MCF 10A (cell line): ENCODE measurements around the gene HNRNPC. TPM values are rescaled to one million over a fixed set of nuclear protein-coding genes. Genes with fewer than 3 reads are reported as not detected.
"Not testable (repeated sequence)": the region's sequence is repeated elsewhere in the genome, so short reads cannot be mapped to it uniquely, and the experiment has no call there.

Source experiments
- BruUV-seq: library from RNA; stranded (reverse); fragments of 400-500 nt; replicated peaks from 2 replicates; lab custom pipeline; 2021; lab: Mats Ljungman, UMichigan
- CTCF ChIA-PET: fragments of 300-600 bp; sonication (Branson Sonifier 250); formaldehyde crosslinking; extraction: SDS; loops from one replicate; lab custom pipeline; 2021; ENCODE audit warnings: antibody characterized with exemption, inconsistent platforms; lab: Yijun Ruan, JAX
- POLR2A ChIA-PET: fragments of 300-600, 350-650 bp; sonication (Branson Sonifier 250); formaldehyde crosslinking; extraction: SDS; loops from one replicate; lab custom pipeline; 2020; ENCODE audit warnings: antibody characterized with exemption, inconsistent platforms; lab: Yijun Ruan, JAX
- DNase-seq: peaks from one replicate; pipeline ENCODE4 v3.0.0-alpha.2; 2018; ENCODE audit not compliant: unreplicated experiment
- H3K27ac Mint-ChIP-seq: one replicate; pipeline ENCODE4 v1.8.0; 2022; ENCODE audit warnings: mild to moderate bottlenecking, low read depth, mixed read lengths; ENCODE audit not compliant: unreplicated experiment
- H3K27me3 Mint-ChIP-seq: one replicate; pipeline ENCODE4 v1.8.0; 2022; ENCODE audit warnings: mixed read lengths; ENCODE audit not compliant: insufficient read depth, unreplicated experiment
- H3K36me3 Mint-ChIP-seq: one replicate; pipeline ENCODE4 v1.8.0; 2022; ENCODE audit warnings: mild to moderate bottlenecking, moderate library complexity, mixed read lengths; ENCODE audit not compliant: insufficient read depth, unreplicated experiment
- H3K4me1 Mint-ChIP-seq: one replicate; pipeline ENCODE4 v1.8.0; 2022; ENCODE audit warnings: mixed read lengths; ENCODE audit not compliant: insufficient read depth, unreplicated experiment
- H3K4me3 Mint-ChIP-seq: one replicate; pipeline ENCODE4 v1.8.0; 2022; ENCODE audit warnings: mild to moderate bottlenecking, moderate library complexity, mixed read lengths; ENCODE audit not compliant: unreplicated experiment
- H3K9me3 Mint-ChIP-seq: one replicate; pipeline ENCODE4 v1.8.0; 2022; ENCODE audit warnings: mixed read lengths; ENCODE audit not compliant: unreplicated experiment
- intact Hi-C: fragments of 100-400 bp; cut with micrococcal nuclease; formaldehyde crosslinking; loops from 2 replicates; pipeline ENCODE4 v1.14.1; 2022
- total RNA-seq: library from RNA; stranded (reverse); gene quantifications from 2 replicates; pipeline ENCODE4 v1.2.3, GENCODE V29; 2022
- TF ChIP-seq, protein P1 (sequence below): fragments of 200-600 bp; IDR thresholded peaks from one replicate; pipeline ENCODE4 v1.8.0; 2022; ENCODE audit warnings: antibody characterized with exemption, mild to moderate bottlenecking; ENCODE audit not compliant: unreplicated experiment

HNRNPC gene
- total RNA-seq, 1 experiment from 2014 or later: 882 TPM

DNA sequence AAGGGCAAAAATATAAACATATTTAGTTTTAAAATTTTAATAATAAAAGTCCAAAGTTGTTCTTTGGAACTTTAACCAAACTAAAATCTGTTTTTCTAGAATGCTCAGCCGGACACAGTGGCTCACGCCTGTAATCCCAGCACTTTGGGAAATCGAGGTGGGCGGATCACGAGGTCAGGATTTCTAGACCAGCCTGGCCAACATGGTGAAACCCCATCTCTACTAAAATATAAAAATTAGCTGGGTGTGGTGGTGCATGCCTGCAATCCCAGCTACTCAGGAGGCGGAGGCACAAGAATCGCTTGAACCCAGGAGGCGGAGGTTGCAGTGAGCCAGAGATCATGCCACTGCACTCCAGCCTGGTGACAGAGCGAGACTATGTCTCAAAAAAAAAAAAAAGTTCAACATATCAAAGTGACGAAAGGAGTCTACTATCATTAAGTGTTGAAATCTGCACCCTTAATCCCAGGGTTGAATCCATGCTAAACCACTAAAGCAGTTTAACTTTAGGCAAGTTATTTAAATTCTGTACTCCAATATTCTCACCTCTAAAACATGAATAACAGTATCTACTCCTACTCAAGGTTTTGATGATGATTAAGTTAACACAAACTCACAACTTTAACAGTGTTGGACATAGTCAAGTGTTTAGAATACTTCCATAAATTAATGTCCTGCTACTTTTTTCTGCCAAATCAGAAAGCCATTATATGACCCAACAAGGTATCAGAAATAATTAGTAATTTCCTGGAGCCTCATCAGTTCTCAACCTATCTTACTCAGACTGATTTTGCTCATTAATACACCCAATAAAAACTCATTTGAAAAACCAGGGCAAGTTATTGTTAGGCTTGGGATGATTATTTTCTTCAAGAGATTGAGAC lies 11.0 kb downstream of the HNRNPC start:
- BruUV-seq: no TSS peak
- Mint-ChIP-seq H3K9me3 (no peaks in the 10 kb centered on the region), H3K27me3 (no peaks in the 10 kb centered on the region), H3K4me1 (peaks cover 52% of the 10 kb centered on the region), H3K27ac (no peak overlapping the region), H3K36me3 (peaks cover 100% of the 10 kb centered on the region), H3K4me3 (peak overlapping the region; percentile 20)
- ChIA-PET POLR2A (interaction anchor here (0.6 to 5.2 kb wide), 6 partner anchors 7 to 252 kb away, joined by 3 to 82 read pairs (median 4); no protein-coding TSS in a partner anchor), CTCF (interaction anchor here (0.6 to 1.4 kb wide), 4 partner anchors 26 to 243 kb away, joined by 3 to 5 read pairs (median 4); no protein-coding TSS in a partner anchor)
- TF ChIP-seq, protein P1, sequence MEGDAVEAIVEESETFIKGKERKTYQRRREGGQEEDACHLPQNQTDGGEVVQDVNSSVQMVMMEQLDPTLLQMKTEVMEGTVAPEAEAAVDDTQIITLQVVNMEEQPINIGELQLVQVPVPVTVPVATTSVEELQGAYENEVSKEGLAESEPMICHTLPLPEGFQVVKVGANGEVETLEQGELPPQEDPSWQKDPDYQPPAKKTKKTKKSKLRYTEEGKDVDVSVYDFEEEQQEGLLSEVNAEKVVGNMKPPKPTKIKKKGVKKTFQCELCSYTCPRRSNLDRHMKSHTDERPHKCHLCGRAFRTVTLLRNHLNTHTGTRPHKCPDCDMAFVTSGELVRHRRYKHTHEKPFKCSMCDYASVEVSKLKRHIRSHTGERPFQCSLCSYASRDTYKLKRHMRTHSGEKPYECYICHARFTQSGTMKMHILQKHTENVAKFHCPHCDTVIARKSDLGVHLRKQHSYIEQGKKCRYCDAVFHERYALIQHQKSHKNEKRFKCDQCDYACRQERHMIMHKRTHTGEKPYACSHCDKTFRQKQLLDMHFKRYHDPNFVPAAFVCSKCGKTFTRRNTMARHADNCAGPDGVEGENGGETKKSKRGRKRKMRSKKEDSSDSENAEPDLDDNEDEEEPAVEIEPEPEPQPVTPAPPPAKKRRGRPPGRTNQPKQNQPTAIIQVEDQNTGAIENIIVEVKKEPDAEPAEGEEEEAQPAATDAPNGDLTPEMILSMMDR: no peak
- intact Hi-C loops: no loop called here
- DNase-seq: no peak

DNA sequence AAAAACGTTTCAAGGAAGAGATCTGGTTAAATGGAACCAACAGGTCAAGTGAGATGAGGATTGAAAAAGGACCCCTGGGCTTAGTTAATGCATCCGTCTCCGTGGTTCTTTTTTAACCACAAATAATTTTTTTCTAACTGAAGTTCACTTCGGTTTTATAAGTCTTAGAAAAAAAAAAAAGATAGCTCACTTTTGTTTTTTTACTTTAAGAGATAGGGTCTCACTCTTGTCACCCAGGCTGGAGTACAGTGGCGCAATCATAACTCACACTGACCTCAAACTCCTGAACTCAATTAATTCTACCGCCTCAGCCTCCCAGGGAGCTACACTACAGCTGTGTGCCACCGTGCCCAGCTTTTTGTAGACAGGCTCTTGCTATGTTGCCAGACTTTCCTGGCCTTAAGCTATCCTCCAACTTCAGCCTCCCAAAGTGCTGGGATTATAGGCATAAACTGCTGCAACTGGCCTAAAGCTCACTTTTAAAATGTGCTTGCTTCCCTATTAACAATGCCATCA lies 11.8 kb downstream of the HNRNPC start:
- no peak for DNase-seq
- peaks cover 100% of the 10 kb centered on the region for H3K36me3 Mint-ChIP-seq
- H3K27ac Mint-ChIP-seq: no peak overlapping the region
- TF ChIP-seq, protein P1: no peak
- intact Hi-C loops: no loop called here
- H3K9me3 Mint-ChIP-seq: no peaks in the 10 kb centered on the region
- CTCF ChIA-PET: interaction anchor here (0.6 to 1.7 kb wide), 5 partner anchors 18 to 242 kb away, joined by 3 to 5 read pairs (median 4); no protein-coding TSS in a partner anchor
- no peaks in the 10 kb centered on the region for H3K27me3 Mint-ChIP-seq
- peaks cover 47% of the 10 kb centered on the region for H3K4me1 Mint-ChIP-seq
- no TSS peak for BruUV-seq
- H3K4me3 Mint-ChIP-seq: peak overlapping the region; percentile 18
- POLR2A ChIA-PET: interaction anchor here (0.6 to 5.2 kb wide), 7 partner anchors 8 to 252 kb away, joined by 3 to 82 read pairs (median 4); no protein-coding TSS in a partner anchor

DNA sequence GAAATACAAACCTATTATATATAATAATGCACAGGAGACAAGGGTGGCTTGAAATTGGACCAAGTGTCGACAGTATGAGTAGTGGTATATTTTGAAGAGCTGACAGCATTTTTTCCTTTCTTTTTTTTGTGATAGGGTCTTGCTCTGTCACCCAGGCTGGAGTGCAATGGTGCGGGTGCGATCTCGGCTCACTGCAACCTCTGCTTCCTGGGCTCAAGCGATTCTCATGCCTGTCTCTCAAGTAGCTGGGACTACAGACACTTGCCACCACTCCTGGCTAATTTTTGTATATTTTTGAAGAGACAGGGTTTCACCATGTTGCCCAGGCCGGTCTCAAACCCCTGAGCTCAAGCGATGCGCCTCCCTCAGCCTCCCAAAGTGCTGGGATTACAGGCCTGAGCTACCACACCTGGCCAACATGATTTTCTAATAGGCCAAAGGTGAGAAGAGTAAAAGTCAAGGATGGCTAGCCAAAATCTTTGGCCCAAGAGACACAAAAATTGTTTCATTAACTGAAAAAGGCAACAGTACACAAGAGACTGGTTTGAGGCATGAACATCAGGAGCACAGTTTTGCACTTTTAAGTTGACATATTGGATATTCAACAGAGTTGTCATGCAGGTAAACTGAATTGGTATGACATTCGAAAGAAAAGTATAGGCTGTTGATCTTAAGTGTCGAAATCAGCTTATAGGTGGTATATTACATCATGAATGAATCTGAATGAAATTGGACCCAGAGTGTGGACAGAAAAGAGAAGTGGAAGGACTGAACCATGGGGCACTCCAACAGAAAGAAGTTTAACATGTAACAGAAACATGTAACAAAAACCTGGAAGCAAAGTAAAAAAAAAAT lies 12.5 kb downstream of the HNRNPC start:
- POLR2A ChIA-PET: interaction anchor here (0.9 to 5.2 kb wide), 6 partner anchors 9 to 128 kb away, joined by 3 to 82 read pairs (median 6); no protein-coding TSS in a partner anchor

DNA sequence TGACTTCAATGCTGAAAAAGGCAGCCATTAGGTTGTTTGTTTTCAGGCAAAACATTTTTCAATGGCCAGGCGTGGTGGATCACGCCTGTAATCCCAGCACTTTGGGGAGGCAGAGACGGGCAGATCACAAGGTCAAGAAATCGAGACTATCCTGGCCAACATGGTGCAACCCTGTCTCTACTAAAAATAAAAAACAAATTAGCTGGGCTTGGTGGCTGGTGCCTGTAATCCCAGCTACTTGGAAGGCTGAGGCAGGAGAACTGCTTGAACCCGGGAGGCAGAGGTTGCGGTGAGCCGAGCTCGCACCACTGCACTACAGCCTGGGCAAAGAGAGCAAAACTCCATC lies 13.2 kb downstream of the HNRNPC start:
- H3K27ac Mint-ChIP-seq, intact Hi-C loops, H3K4me3 Mint-ChIP-seq, H3K27me3 Mint-ChIP-seq, DNase-seq, H3K9me3 Mint-ChIP-seq, BruUV-seq: not testable (repeated sequence)
- Mint-ChIP-seq H3K4me1 (peaks cover 35% of the 10 kb centered on the region), H3K36me3 (peaks cover 100% of the 10 kb centered on the region)
- POLR2A ChIA-PET: interaction anchor here (1.8 to 5.2 kb wide), 3 partner anchors 9 to 17 kb away, joined by 7 to 82 read pairs (median 61); no protein-coding TSS in a partner anchor
- CTCF ChIA-PET: interaction anchor here (0.6 to 2.1 kb wide), 5 partner anchors 10 to 213 kb away, joined by 3 to 8 read pairs (median 4); no protein-coding TSS in a partner anchor

More for the DNA sequence above, 12.5 kb downstream of the HNRNPC start:
- intact Hi-C loops: no loop called here
- no peaks in the 10 kb centered on the region for H3K27me3 Mint-ChIP-seq
- BruUV-seq: no TSS peak
- peaks cover 41% of the 10 kb centered on the region for H3K4me1 Mint-ChIP-seq
- no peak overlapping the region for H3K27ac Mint-ChIP-seq
- no peaks in the 10 kb centered on the region for H3K9me3 Mint-ChIP-seq
- CTCF ChIA-PET: interaction anchor here (0.6 to 2.1 kb wide), 7 partner anchors 11 to 242 kb away, joined by 3 to 8 read pairs (median 4); no protein-coding TSS in a partner anchor
- peak overlapping the region; percentile 18 for H3K4me3 Mint-ChIP-seq
- TF ChIP-seq, protein P1: no peak
- no peak for DNase-seq
- peaks cover 100% of the 10 kb centered on the region for H3K36me3 Mint-ChIP-seq
